ENCODE data around the gene ARHGAP26.

GRCh38 chr5:142871363-142872193 is 101.4 kb downstream of the ARHGAP26 start:
- TF ChIP-seq, protein P1, sequence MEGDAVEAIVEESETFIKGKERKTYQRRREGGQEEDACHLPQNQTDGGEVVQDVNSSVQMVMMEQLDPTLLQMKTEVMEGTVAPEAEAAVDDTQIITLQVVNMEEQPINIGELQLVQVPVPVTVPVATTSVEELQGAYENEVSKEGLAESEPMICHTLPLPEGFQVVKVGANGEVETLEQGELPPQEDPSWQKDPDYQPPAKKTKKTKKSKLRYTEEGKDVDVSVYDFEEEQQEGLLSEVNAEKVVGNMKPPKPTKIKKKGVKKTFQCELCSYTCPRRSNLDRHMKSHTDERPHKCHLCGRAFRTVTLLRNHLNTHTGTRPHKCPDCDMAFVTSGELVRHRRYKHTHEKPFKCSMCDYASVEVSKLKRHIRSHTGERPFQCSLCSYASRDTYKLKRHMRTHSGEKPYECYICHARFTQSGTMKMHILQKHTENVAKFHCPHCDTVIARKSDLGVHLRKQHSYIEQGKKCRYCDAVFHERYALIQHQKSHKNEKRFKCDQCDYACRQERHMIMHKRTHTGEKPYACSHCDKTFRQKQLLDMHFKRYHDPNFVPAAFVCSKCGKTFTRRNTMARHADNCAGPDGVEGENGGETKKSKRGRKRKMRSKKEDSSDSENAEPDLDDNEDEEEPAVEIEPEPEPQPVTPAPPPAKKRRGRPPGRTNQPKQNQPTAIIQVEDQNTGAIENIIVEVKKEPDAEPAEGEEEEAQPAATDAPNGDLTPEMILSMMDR (IDR thresholded peaks at IDR 0.05): no peak
- no peak for TF ChIP-seq POLR2A (IDR thresholded peaks at IDR 0.05)

All from sigmoid colon (tissue), 3 donors.